Neural cell (in vitro differentiated cells): Measurements from ENCODE around the gene CLIP1. TPM values are rescaled to one million over a fixed set of nuclear protein-coding genes. Genes with fewer than 3 reads are reported as not detected.
A peak's percentile ranks its signal among the peaks of the same experiment; 100 is the strongest.

Experiments used
- H2AFZ ChIP-seq: fragments of 200-600, 300-800 bp; sonication (generic), shearing (Covaris generic); 2 replicates; pipeline ENCODE4 v1.6.0; 2014; ENCODE audit warnings: low read depth, mild to moderate bottlenecking, antibody characterized with exemption, low read length, moderate library complexity
- H3F3A ChIP-seq: fragments of 200-600 bp; shearing (Covaris generic); 2 replicates; pipeline ENCODE4 v1.6.1; 2016; ENCODE audit warnings: mild to moderate bottlenecking, moderate library complexity, mixed read lengths, antibody characterized with exemption, low read length; ENCODE audit not compliant: insufficient read depth, poor library complexity, severe bottlenecking
- H3K27ac ChIP-seq: fragments of 200-600, 300-800 bp; sonication (generic), shearing (Covaris generic); 2 replicates; pipeline ENCODE4 v1.5.1; 2014; ENCODE audit warnings: mild to moderate bottlenecking, low read length, moderate library complexity
- H3K27me3 ChIP-seq: fragments of 300-800, 200-600 bp; sonication (generic), shearing (Covaris generic); 2 replicates; pipeline ENCODE4 v1.6.0; 2014; ENCODE audit warnings: mild to moderate bottlenecking, low read depth, low read length, moderate library complexity; ENCODE audit not compliant: insufficient read depth
- H3K36me3 ChIP-seq: fragments of 300-800, 200-600 bp; sonication (generic), shearing (Covaris generic); 2 replicates; pipeline ENCODE4 v1.5.1; 2014; ENCODE audit warnings: mild to moderate bottlenecking, antibody characterized with exemption, low read length, moderate library complexity; ENCODE audit not compliant: insufficient read depth
- H3K4me2 ChIP-seq: fragments of 300-800, 200-600 bp; sonication (generic), shearing (Covaris generic); 2 replicates; pipeline ENCODE4 v1.6.0; 2014; ENCODE audit warnings: mild to moderate bottlenecking, low read length
- H3K4me3 ChIP-seq: fragments of 300-800, 200-600 bp; sonication (generic), shearing (Covaris generic); 2 replicates; pipeline ENCODE4 v1.5.1; 2014; ENCODE audit warnings: mild to moderate bottlenecking, low read length, moderate library complexity
- H3K79me2 ChIP-seq: fragments of 200-600 bp; shearing (Covaris generic); replicated peaks from 2 replicates; pipeline ENCODE4 v1.6.0; 2014; ENCODE audit warnings: mild to moderate bottlenecking, low read length, moderate library complexity; ENCODE audit not compliant: insufficient read depth
- H3K9ac ChIP-seq: fragments of 300-800, 200-600 bp; sonication (generic), shearing (Covaris generic); 2 replicates; pipeline ENCODE4 v1.6.1; 2016; ENCODE audit warnings: mild to moderate bottlenecking, low read length, mixed read lengths
- H3K9me2 ChIP-seq: fragments of 200-600 bp; shearing (Covaris generic); 2 replicates; pipeline ENCODE4 v1.6.1; 2016; ENCODE audit warnings: mild to moderate bottlenecking, low read length, mixed read lengths; ENCODE audit not compliant: insufficient read depth
- H3K9me3 ChIP-seq: fragments of 200-600, 300-800 bp; sonication (generic), shearing (Covaris generic); 2 replicates; pipeline ENCODE4 v1.6.1; 2016; ENCODE audit warnings: mild to moderate bottlenecking, mixed run types, low read length, moderate library complexity, mixed read lengths
- H4K20me1 ChIP-seq: fragments of 200-600 bp; shearing (Covaris generic); 2 replicates; pipeline ENCODE4 v1.6.1; 2016; ENCODE audit warnings: mild to moderate bottlenecking, mixed run types; ENCODE audit not compliant: insufficient read depth
- EP300 ChIP-seq: fragments of 450-650 bp; conservative IDR thresholded peaks from 2 replicates; pipeline ENCODE4 v1.6.1; 2014; ENCODE audit warnings: antibody characterized with exemption, mild to moderate bottlenecking, moderate library complexity; ENCODE audit not compliant: poor library complexity, severe bottlenecking
- EZH2 ChIP-seq: fragments of 200-600, 300-800 bp; shearing (Covaris generic), sonication (generic); IDR thresholded peaks from 2 replicates; pipeline ENCODE4 v1.6.1; 2014; ENCODE audit warnings: antibody characterized with exemption, low read length, borderline replicate concordance, mild to moderate bottlenecking; ENCODE audit not compliant: insufficient read depth, poor library complexity, severe bottlenecking
- MXI1 ChIP-seq: fragments of 450-650 bp; conservative IDR thresholded peaks from 2 replicates; pipeline ENCODE4 v1.6.1; 2014; ENCODE audit warnings: antibody characterized with exemption, mild to moderate bottlenecking; ENCODE audit not compliant: poor library complexity, severe bottlenecking
- POLR2AphosphoS5 ChIP-seq: IDR thresholded peaks from 2 replicates; pipeline ENCODE4 v1.6.1; 2012
- RAD21 ChIP-seq: fragments of 450-650 bp; conservative IDR thresholded peaks from 2 replicates; pipeline ENCODE4 v1.6.1; 2014; ENCODE audit warnings: antibody characterized with exemption, mild to moderate bottlenecking, moderate library complexity
- SMC3 ChIP-seq: fragments of 450-650 bp; conservative IDR thresholded peaks from 2 replicates; pipeline ENCODE4 v1.6.1; 2014; ENCODE audit warnings: antibody characterized with exemption, mild to moderate bottlenecking, moderate library complexity; ENCODE audit not compliant: poor library complexity
- TAF1 ChIP-seq: IDR thresholded peaks from 2 replicates; pipeline ENCODE4 v1.6.1; 2012; ENCODE audit warnings: low read depth
- polyA plus RNA-seq: library from polyadenylated mRNA; depleted of rRNA; stranded (reverse); fragments of >200 nt; gene quantifications from 2 replicates; pipeline ENCODE4 v1.2.3, GENCODE V29; 2014
- TF ChIP-seq, protein P1 (sequence below): fragments of 450-650 bp; IDR thresholded peaks from 2 replicates; pipeline ENCODE4 v1.5.1; 2014; ENCODE audit warnings: antibody characterized with exemption, mild to moderate bottlenecking, moderate library complexity; ENCODE audit not compliant: poor library complexity, severe bottlenecking
- TF ChIP-seq, protein P2 (sequence below): IDR thresholded peaks from 2 replicates; pipeline ENCODE4 v1.6.1; 2012; ENCODE audit warnings: borderline replicate concordance

Gene CLIP1
- polyA plus RNA-seq, 1 donor from 2014 or later: 67.4 TPM

DNA sequence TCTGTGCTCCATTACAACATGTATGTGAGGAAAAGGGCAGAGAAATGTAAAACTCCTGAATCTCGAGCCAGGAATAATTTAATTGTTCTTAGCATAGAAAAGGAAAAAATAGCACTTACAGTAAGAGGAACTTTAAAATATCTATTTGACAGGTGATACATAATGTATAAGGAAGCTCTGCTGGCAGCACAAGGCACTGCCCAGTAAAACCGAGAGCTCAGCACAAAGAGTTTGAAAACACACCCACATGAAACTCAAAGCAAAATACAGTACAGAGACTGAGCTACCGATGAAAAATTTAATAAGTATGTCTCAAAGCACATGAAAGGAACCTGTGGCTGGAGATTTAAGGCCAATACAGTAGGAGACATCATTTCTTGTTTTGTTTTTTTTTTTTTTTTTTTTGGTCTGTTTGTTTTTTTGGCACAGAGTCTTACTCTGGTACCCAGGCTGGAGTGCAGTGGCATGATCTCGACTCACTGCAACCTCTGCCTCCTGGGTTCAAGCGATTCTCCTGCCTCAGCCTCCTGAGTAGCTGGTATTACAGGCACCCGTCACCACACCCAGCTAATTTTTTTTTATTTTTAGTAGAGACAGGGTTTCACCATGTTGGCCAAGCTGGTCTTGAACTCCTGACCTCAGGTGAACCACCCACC is 19.2 kb downstream of the CLIP1 start (continued):
- TF ChIP-seq, protein P1, sequence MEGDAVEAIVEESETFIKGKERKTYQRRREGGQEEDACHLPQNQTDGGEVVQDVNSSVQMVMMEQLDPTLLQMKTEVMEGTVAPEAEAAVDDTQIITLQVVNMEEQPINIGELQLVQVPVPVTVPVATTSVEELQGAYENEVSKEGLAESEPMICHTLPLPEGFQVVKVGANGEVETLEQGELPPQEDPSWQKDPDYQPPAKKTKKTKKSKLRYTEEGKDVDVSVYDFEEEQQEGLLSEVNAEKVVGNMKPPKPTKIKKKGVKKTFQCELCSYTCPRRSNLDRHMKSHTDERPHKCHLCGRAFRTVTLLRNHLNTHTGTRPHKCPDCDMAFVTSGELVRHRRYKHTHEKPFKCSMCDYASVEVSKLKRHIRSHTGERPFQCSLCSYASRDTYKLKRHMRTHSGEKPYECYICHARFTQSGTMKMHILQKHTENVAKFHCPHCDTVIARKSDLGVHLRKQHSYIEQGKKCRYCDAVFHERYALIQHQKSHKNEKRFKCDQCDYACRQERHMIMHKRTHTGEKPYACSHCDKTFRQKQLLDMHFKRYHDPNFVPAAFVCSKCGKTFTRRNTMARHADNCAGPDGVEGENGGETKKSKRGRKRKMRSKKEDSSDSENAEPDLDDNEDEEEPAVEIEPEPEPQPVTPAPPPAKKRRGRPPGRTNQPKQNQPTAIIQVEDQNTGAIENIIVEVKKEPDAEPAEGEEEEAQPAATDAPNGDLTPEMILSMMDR: no peak

DNA sequence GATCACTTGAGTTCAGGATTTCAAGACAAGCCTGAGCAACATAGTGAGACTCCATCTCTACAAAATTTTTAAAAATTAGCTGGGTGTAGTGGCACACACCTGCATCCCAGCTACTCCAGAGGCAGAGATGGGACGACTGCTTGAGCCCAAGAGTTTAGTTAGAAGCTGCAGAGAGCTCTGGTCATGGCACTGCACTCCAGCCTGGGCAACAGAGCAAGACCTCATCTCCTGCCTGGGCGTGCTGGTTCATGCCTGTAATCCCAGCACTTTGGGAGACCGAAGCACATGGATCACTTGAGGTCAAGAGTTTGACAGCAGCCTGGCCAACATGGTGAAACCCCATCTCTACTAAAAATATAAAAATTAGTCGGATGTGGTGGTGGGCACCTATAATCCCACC is 20.2 kb downstream of the CLIP1 start:
- Histone ChIP-seq H3K4me2 (no peak overlapping the region), H3K79me2 (peaks cover 9% of the 10 kb centered on the region), H2AFZ (no peak overlapping the region), H3K9me2 (no peaks in the 10 kb centered on the region), H3F3A (peaks cover 4% of the 10 kb centered on the region), H4K20me1 (no peaks in the 10 kb centered on the region), H3K4me3 (no peak overlapping the region), H3K9ac (no peak overlapping the region), H3K27ac (no peak overlapping the region), H3K36me3 (no peaks in the 10 kb centered on the region), H3K9me3 (no peaks in the 10 kb centered on the region), H3K27me3 (no peaks in the 10 kb centered on the region)
- TF ChIP-seq RAD21: no peak
- TF ChIP-seq MXI1: no peak
- TF ChIP-seq, protein P1: no peak
- no peak for TF ChIP-seq EP300

DNA sequence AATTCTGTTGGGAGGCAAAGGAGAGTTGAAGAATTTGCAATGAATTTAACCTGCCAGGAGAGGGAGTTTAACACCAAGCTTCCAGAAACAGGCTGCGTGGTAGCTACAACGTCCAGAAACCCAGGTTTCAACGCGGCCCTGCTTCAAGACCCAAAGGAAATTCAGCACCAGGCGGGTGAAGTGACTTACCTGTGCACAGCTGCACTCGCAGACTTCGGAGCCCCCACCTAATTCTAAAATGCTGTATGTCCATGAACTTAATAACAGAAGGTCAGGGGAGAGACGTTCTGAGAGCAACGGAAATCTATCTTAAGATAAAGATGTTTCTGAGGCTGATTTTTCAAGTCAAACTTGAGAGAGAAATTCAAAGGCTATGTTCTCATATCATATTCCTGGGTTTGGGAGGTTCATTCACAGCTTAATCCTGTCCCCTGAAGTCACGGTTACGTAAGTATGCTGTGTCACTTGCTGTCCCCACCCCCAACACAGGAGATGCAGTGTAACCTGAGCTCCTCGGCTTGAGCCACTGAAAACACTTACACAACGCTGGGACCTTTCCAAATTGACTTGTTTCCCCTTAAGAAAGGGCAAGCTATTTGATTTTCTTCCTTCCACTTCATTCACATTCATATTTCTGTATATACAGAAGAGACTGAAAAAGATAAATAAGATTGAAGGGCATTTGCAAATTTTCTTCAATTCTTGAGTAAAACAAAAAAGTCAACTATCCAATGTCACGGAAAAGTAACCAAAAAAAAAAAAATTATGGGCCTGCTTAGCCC is 22.7 kb downstream of the CLIP1 start:
- H3K9me2 ChIP-seq: no peaks in the 10 kb centered on the region
- no peak overlapping the region for H3K4me3 ChIP-seq
- peak; percentile 77 for TF ChIP-seq SMC3
- TF ChIP-seq RAD21: peak; percentile 83
- no peak for TF ChIP-seq TAF1
- TF ChIP-seq EP300: no peak
- no peak for TF ChIP-seq EZH2
- TF ChIP-seq, protein P1: peak; percentile 77
- TF ChIP-seq POLR2AphosphoS5: no peak
- TF ChIP-seq, protein P2, sequence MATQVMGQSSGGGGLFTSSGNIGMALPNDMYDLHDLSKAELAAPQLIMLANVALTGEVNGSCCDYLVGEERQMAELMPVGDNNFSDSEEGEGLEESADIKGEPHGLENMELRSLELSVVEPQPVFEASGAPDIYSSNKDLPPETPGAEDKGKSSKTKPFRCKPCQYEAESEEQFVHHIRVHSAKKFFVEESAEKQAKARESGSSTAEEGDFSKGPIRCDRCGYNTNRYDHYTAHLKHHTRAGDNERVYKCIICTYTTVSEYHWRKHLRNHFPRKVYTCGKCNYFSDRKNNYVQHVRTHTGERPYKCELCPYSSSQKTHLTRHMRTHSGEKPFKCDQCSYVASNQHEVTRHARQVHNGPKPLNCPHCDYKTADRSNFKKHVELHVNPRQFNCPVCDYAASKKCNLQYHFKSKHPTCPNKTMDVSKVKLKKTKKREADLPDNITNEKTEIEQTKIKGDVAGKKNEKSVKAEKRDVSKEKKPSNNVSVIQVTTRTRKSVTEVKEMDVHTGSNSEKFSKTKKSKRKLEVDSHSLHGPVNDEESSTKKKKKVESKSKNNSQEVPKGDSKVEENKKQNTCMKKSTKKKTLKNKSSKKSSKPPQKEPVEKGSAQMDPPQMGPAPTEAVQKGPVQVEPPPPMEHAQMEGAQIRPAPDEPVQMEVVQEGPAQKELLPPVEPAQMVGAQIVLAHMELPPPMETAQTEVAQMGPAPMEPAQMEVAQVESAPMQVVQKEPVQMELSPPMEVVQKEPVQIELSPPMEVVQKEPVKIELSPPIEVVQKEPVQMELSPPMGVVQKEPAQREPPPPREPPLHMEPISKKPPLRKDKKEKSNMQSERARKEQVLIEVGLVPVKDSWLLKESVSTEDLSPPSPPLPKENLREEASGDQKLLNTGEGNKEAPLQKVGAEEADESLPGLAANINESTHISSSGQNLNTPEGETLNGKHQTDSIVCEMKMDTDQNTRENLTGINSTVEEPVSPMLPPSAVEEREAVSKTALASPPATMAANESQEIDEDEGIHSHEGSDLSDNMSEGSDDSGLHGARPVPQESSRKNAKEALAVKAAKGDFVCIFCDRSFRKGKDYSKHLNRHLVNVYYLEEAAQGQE: no peak
- no peak for TF ChIP-seq MXI1
- H3K79me2 ChIP-seq: peaks cover 9% of the 10 kb centered on the region
- H3K27me3 ChIP-seq: no peaks in the 10 kb centered on the region
- no peaks in the 10 kb centered on the region for H3K36me3 ChIP-seq
- no peaks in the 10 kb centered on the region for H3F3A ChIP-seq
- no peak overlapping the region for H3K4me2 ChIP-seq
- no peak overlapping the region for H3K9ac ChIP-seq
- no peaks in the 10 kb centered on the region for H4K20me1 ChIP-seq
- H3K27ac ChIP-seq: no peak overlapping the region
- H3K9me3 ChIP-seq: no peaks in the 10 kb centered on the region
- H2AFZ ChIP-seq: no peak overlapping the region
